Measurements from ENCODE around the gene OSBPL3. TPM values are rescaled to one million over a fixed set of nuclear protein-coding genes. Genes with fewer than 3 reads are reported as not detected.

OSBPL3 gene
- total RNA-seq, 4 donors from 2014 or later: 3.1 to 7.0 (median 5.3) TPM

- Histone ChIP-seq H3K27me3 (no peaks in the 10 kb centered on the region), H3K27ac (no peak overlapping the region), H3K36me3 (no peaks in the 10 kb centered on the region), H3K9me3 (no peaks in the 10 kb centered on the region), H3K4me3 (no peak overlapping the region), H3K4me1 (peaks cover 9% of the 10 kb centered on the region in 2 donors)
- DNase-seq (no peak), ATAC-seq (no peak)
- intact Hi-C loops (cut with DNase I; ENCODE audit: low total_unique reads) (no loop called here), in situ Hi-C loops (cut with MboI; ENCODE audit: low sequenced_read_pairs in 4 of 4) (loop anchor here in 3 of 4 donors (5.0 to 10.0 kb wide), 4 partner anchors 165 to 260 kb away; partner anchors contain the start of gene OSBPL3 (in 2 of the 3))
- TF ChIP-seq POLR2A (IDR thresholded peaks at IDR 0.05) (no peak), CTCF (IDR thresholded peaks at IDR 0.05 in 4 of 5, conservative IDR thresholded peaks at IDR 0.05 in 1 of 5) (no peak)
Measured at GRCh38 chr7:24816868-24817267, 163.1 kb downstream of the OSBPL3 start.

- H3K9me3 ChIP-seq: no peaks in the 10 kb centered on the region
- TF ChIP-seq CTCF (IDR thresholded peaks at IDR 0.05 in 4 of 5, conservative IDR thresholded peaks at IDR 0.05 in 1 of 5) (peak; percentile 61 to 90 (median 76)), POLR2A (IDR thresholded peaks at IDR 0.05) (no peak)
- H3K27me3 ChIP-seq: no peaks in the 10 kb centered on the region
- in situ Hi-C loops (cut with MboI; ENCODE audit: low sequenced_read_pairs in 4 of 4): loop anchor here in 1 of 4 donors (10.0 kb wide), 1 partner anchor 172 kb away; the partner anchor contains the start of gene OSBPL3
- H3K4me3 ChIP-seq: no peak overlapping the region
- H3K4me1 ChIP-seq: no peaks in the 10 kb centered on the region
- peak in 1 of 2 donors; percentile 27 for DNase-seq
- H3K36me3 ChIP-seq: no peaks in the 10 kb centered on the region
- intact Hi-C loops (cut with DNase I; ENCODE audit: low total_unique reads): loop anchor here (2.0 kb wide), 1 partner anchor 282 kb away; no protein-coding TSS in a partner anchor
- ATAC-seq: peak; percentile 52 to 75
- H3K27ac ChIP-seq: no peak overlapping the region
Measured at GRCh38 chr7:24812305-24812945, 167.6 kb downstream of the OSBPL3 start.

- Histone ChIP-seq H3K27ac (no peak overlapping the region), H3K9me3 (no peaks in the 10 kb centered on the region), H3K4me1 (no peaks in the 10 kb centered on the region), H3K4me3 (no peak overlapping the region), H3K27me3 (no peaks in the 10 kb centered on the region), H3K36me3 (no peaks in the 10 kb centered on the region)
- in situ Hi-C loops (cut with MboI; ENCODE audit: low sequenced_read_pairs in 4 of 4) (no loop called here), intact Hi-C loops (cut with DNase I; ENCODE audit: low total_unique reads) (no loop called here)
- TF ChIP-seq CTCF (IDR thresholded peaks at IDR 0.05 in 4 of 5, conservative IDR thresholded peaks at IDR 0.05 in 1 of 5) (no peak), POLR2A (IDR thresholded peaks at IDR 0.05) (no peak)
- ATAC-seq: no peak
- no peak for DNase-seq
Measured at GRCh38 chr7:24808518-24808917, 171.5 kb downstream of the OSBPL3 start.

- TF ChIP-seq CTCF (IDR thresholded peaks at IDR 0.05 in 4 of 5, conservative IDR thresholded peaks at IDR 0.05 in 1 of 5) (no peak), POLR2A (IDR thresholded peaks at IDR 0.05) (no peak)
- DNase-seq (no peak), ATAC-seq (no peak)
- intact Hi-C loops (cut with DNase I; ENCODE audit: low total_unique reads): no loop called here
- no peaks in the 10 kb centered on the region for H3K9me3 ChIP-seq
- H3K4me1 ChIP-seq: no peaks in the 10 kb centered on the region
- H3K36me3 ChIP-seq: no peaks in the 10 kb centered on the region
- in situ Hi-C loops (cut with MboI; ENCODE audit: low sequenced_read_pairs in 4 of 4): no loop called here
- no peaks in the 10 kb centered on the region for H3K27me3 ChIP-seq
- H3K4me3 ChIP-seq: no peak overlapping the region
- no peak overlapping the region for H3K27ac ChIP-seq
Measured at GRCh38 chr7:24802300-24802699, 177.7 kb downstream of the OSBPL3 start.

Measured in gastrocnemius medialis (tissue), 4 donors.